ENCODE measurements around the gene DCUN1D3.

DCUN1D3 gene, protein sequence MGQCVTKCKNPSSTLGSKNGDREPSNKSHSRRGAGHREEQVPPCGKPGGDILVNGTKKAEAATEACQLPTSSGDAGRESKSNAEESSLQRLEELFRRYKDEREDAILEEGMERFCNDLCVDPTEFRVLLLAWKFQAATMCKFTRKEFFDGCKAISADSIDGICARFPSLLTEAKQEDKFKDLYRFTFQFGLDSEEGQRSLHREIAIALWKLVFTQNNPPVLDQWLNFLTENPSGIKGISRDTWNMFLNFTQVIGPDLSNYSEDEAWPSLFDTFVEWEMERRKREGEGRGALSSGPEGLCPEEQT

DNA sequence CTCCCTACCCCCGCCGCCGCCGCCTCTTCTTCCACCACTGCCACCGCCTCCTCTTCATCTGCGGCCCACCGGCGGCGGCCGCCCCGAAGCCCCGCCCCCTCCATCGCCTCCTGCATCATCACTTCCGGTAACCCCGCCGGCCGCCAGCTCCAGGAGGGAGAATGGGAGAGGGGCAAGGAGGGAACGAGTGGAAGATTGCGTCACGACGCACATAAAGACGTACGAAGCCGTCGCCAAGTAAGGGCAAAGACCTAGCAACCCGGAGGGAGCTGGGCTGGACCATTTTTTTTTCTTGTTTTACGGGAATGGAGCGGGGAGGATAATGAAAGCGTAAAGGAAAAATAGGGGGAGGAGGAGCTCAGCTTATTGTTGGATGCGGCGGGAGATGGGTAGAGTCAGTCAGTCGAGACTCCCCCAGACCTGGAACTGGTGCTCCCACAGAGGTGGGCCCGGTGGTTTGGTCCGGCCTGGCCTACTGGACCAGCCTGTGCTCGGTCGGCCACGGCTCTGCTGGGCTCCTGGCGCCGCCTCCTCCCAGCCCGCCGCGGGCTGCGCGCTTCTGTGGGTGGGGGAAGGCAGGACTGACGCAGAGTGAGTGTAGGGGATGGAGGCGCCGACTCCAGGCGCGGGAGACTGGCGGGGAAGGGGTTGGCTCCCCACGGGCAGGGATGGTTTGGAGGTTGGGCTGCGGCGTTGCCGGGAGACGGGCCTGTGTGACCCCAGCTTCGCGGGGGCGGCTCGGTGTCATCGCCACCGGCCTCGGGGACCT, at the start of gene DCUN1D3, which contains the start of gene LYRM1:
TSS of gene DCUN1D3 (minus strand) at position 60 of the 769 bp plus-strand sequence. CDS start 37,820 bp downstream, outside the sequence.
TSS of gene LYRM1 (plus strand) at position 473 of the 769 bp plus-strand sequence. CDS start 14,785 bp downstream, outside the sequence.
- Histone ChIP-seq H3K4me1 (ENCODE audit: insufficient read depth, low read length, severe bottlenecking) (peaks cover 46% of the 10 kb centered on the region), H3K36me3 (ENCODE audit: insufficient read depth, low read length) (peaks cover 20% of the 10 kb centered on the region), H3K27me3 (ENCODE audit: insufficient read depth, low read length) (no peaks in the 10 kb centered on the region), H3K4me3 (ENCODE audit: low read depth, low read length, poor library complexity, severe bottlenecking) (peak within 1 kb of the TSS; percentile 99), H3K27ac (ENCODE audit: low read depth, low read length, poor library complexity, severe bottlenecking) (peak within 1 kb of the TSS; percentile 74), H3K9me2 (ENCODE audit: low read depth, low read length) (no peaks in the 10 kb centered on the region), H3K4me2 (ENCODE audit: low read length) (peak within 1 kb of the TSS; percentile 95), H3F3A (ENCODE audit: insufficient read depth, low read length) (0 out of 2 replicates have a peak, but pooled peaks cover 6% of the 10 kb centered on the region), H3K79me2 (ENCODE audit: insufficient read depth, low read length) (no peaks in the 10 kb centered on the region), H3K9ac (ENCODE audit: low read length) (peak within 1 kb of the TSS; percentile 80), H2AFZ (ENCODE audit: low read length) (peak within 1 kb of the TSS; percentile 64; the same call in 1 of the 2 replicates), H3K9me3 (ENCODE audit: low read length) (no peaks in the 10 kb centered on the region), H4K20me1 (ENCODE audit: insufficient read depth, low read length) (no peaks in the 10 kb centered on the region)
- TF ChIP-seq, protein P1, sequence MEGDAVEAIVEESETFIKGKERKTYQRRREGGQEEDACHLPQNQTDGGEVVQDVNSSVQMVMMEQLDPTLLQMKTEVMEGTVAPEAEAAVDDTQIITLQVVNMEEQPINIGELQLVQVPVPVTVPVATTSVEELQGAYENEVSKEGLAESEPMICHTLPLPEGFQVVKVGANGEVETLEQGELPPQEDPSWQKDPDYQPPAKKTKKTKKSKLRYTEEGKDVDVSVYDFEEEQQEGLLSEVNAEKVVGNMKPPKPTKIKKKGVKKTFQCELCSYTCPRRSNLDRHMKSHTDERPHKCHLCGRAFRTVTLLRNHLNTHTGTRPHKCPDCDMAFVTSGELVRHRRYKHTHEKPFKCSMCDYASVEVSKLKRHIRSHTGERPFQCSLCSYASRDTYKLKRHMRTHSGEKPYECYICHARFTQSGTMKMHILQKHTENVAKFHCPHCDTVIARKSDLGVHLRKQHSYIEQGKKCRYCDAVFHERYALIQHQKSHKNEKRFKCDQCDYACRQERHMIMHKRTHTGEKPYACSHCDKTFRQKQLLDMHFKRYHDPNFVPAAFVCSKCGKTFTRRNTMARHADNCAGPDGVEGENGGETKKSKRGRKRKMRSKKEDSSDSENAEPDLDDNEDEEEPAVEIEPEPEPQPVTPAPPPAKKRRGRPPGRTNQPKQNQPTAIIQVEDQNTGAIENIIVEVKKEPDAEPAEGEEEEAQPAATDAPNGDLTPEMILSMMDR (IDR thresholded peaks at IDR 0.05; ENCODE audit: low read length) = no peak
- TF ChIP-seq EZH2 (IDR thresholded peaks at IDR 0.05; ENCODE audit: borderline replicate concordance, low read length) = no peak

DNA sequence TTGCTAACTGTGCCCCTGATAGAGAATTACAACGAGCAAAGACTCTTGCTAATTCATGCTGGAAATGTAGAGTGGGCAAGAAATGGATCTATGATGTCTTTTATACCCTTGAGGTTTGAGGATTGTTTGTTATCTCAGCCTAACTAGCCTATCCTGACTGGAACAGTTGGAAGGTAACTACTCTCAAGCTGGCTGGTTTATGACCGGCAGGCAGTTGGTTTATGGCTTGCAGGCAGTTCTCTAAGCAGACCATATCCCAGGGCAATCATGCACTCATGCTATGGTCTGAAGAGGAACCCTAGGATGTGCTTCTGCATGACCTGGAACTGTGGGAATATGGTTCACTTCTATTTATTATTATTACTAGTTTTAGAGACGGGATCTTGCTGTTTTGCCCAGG, 49.5 kb upstream of the DCUN1D3 start:
- Histone ChIP-seq H4K20me1 (ENCODE audit: insufficient read depth, low read length) (no peaks in the 10 kb centered on the region), H3K9me2 (ENCODE audit: low read depth, low read length) (no peaks in the 10 kb centered on the region), H3K4me3 (ENCODE audit: low read depth, low read length, poor library complexity, severe bottlenecking) (no peak overlapping the region), H3K9me3 (ENCODE audit: low read length) (no peaks in the 10 kb centered on the region), H3K79me2 (ENCODE audit: insufficient read depth, low read length) (no peaks in the 10 kb centered on the region), H2AFZ (ENCODE audit: low read length) (no peak overlapping the region), H3K4me2 (ENCODE audit: low read length) (no peak overlapping the region), H3F3A (ENCODE audit: insufficient read depth, low read length) (no peaks in the 10 kb centered on the region), H3K27me3 (ENCODE audit: insufficient read depth, low read length) (no peaks in the 10 kb centered on the region), H3K36me3 (ENCODE audit: insufficient read depth, low read length) (no peaks in the 10 kb centered on the region), H3K27ac (ENCODE audit: low read depth, low read length, poor library complexity, severe bottlenecking) (no peak overlapping the region), H3K9ac (ENCODE audit: low read length) (no peak overlapping the region), H3K4me1 (ENCODE audit: insufficient read depth, low read length, severe bottlenecking) (no peaks in the 10 kb centered on the region)
- TF ChIP-seq EZH2 (IDR thresholded peaks at IDR 0.05; ENCODE audit: borderline replicate concordance, low read length) = no peak
- TF ChIP-seq, protein P1 (IDR thresholded peaks at IDR 0.05; ENCODE audit: low read length) = no peak

DNA sequence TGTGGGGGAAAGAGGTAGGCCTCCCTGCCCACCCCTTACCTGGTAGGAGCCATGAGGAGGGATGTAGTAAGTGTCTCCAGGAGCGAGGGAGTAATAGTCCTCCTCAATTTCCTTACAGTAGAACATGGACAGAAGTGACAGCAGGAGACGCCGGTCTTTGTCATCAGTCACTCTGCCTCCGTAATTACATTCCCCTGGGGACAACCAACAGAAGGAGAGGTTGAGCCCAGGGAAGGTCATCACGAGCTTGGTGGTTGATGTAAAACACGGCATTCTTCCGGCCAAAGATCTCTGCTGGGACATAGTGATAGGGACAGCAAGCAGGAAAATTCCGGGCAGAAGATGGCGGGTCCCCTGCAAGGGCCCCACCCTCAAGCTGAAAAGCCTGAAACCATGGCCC, 48.3 kb upstream of the DCUN1D3 start:
- no peak for TF ChIP-seq EZH2 (IDR thresholded peaks at IDR 0.05; ENCODE audit: borderline replicate concordance, low read length)
- TF ChIP-seq, protein P1 (IDR thresholded peaks at IDR 0.05; ENCODE audit: low read length) = no peak
- Histone ChIP-seq H3K9me3 (ENCODE audit: low read length) (no peaks in the 10 kb centered on the region), H3K79me2 (ENCODE audit: insufficient read depth, low read length) (no peaks in the 10 kb centered on the region), H3K4me3 (ENCODE audit: low read depth, low read length, poor library complexity, severe bottlenecking) (no peak overlapping the region), H3K9me2 (ENCODE audit: low read depth, low read length) (no peaks in the 10 kb centered on the region), H3K36me3 (ENCODE audit: insufficient read depth, low read length) (no peaks in the 10 kb centered on the region), H2AFZ (ENCODE audit: low read length) (no peak overlapping the region), H4K20me1 (ENCODE audit: insufficient read depth, low read length) (no peaks in the 10 kb centered on the region), H3K4me2 (ENCODE audit: low read length) (no peak overlapping the region), H3F3A (ENCODE audit: insufficient read depth, low read length) (no peaks in the 10 kb centered on the region), H3K4me1 (ENCODE audit: insufficient read depth, low read length, severe bottlenecking) (no peaks in the 10 kb centered on the region), H3K27ac (ENCODE audit: low read depth, low read length, poor library complexity, severe bottlenecking) (no peak overlapping the region), H3K9ac (ENCODE audit: low read length) (no peak overlapping the region), H3K27me3 (ENCODE audit: insufficient read depth, low read length) (no peaks in the 10 kb centered on the region)
